ENCODE measurements around the gene ATP5F1D.

The ATP5F1D gene

GRCh38 chr19:1266916-1267476, 25.4 kb downstream of the ATP5F1D start:
- Histone ChIP-seq H3K36me3 (ENCODE audit: insufficient read depth, low read length) (peaks cover 15% of the 10 kb centered on the region), H3K9ac (ENCODE audit: low read length) (peak overlapping the region; percentile 27), H3K4me1 (ENCODE audit: insufficient read depth, low read length) (peaks cover 50% of the 10 kb centered on the region), H3K4me3 (ENCODE audit: low read depth in 1 of 2, low read length in 2 of 2) (peak overlapping the region; percentile 41 to 70), H3K27me3 (ENCODE audit: control insufficient read depth in 1 of 2, insufficient read depth in 2 of 2, low read length in 2 of 2) (no peaks in the 10 kb centered on the region), H3K27ac (ENCODE audit: low read depth, low read length) (peak overlapping the region; percentile 93), H3K9me3 (ENCODE audit: low read length) (no peaks in the 10 kb centered on the region)

- peaks cover 50% of the 10 kb centered on the region for H3K4me1 ChIP-seq (ENCODE audit: insufficient read depth, low read length)
These were observed 26.1 kb downstream of the ATP5F1D start for GRCh38 chr19:1267477-1268225.

GRCh38 chr19:1268226-1269064, 26.9 kb downstream of the ATP5F1D start:
- Histone ChIP-seq H3K9me3 (ENCODE audit: low read length) (no peaks in the 10 kb centered on the region), H3K4me3 (ENCODE audit: low read depth in 1 of 2, low read length in 2 of 2) (peak overlapping the region in 1 of 2 donors; percentile 39), H3K9ac (ENCODE audit: low read length) (peak overlapping the region; percentile 79), H3K27me3 (ENCODE audit: control insufficient read depth in 1 of 2, insufficient read depth in 2 of 2, low read length in 2 of 2) (no peaks in the 10 kb centered on the region), H3K4me1 (ENCODE audit: insufficient read depth, low read length) (peaks cover 56% of the 10 kb centered on the region), H3K27ac (ENCODE audit: low read depth, low read length) (peak overlapping the region; percentile 98), H3K36me3 (ENCODE audit: insufficient read depth, low read length) (peaks cover 30% of the 10 kb centered on the region)

More at GRCh38 chr19:1267477-1268225, 26.1 kb downstream of the ATP5F1D start:
- Histone ChIP-seq H3K4me3 (ENCODE audit: low read depth in 1 of 2, low read length in 2 of 2) (peak overlapping the region in 1 of 2 donors; percentile 41), H3K9me3 (ENCODE audit: low read length) (no peaks in the 10 kb centered on the region), H3K36me3 (ENCODE audit: insufficient read depth, low read length) (peaks cover 22% of the 10 kb centered on the region), H3K27me3 (ENCODE audit: control insufficient read depth in 1 of 2, insufficient read depth in 2 of 2, low read length in 2 of 2) (no peaks in the 10 kb centered on the region), H3K9ac (ENCODE audit: low read length) (peak overlapping the region; percentile 79), H3K27ac (ENCODE audit: low read depth, low read length) (peak overlapping the region; percentile 98)

- Histone ChIP-seq H3K9ac (ENCODE audit: low read length) (peak within 1 kb of the TSS; percentile 91), H3K4me3 (ENCODE audit: low read depth in 1 of 2, low read length in 2 of 2) (peak within 1 kb of the TSS; percentile 76 to 83), H3K9me3 (ENCODE audit: low read length) (no peaks in the 10 kb centered on the region), H3K27me3 (ENCODE audit: control insufficient read depth in 1 of 2, insufficient read depth in 2 of 2, low read length in 2 of 2) (no peaks in the 10 kb centered on the region), H3K36me3 (ENCODE audit: insufficient read depth, low read length) (peaks cover 36% of the 10 kb centered on the region), H3K4me1 (ENCODE audit: insufficient read depth, low read length) (peaks cover 63% of the 10 kb centered on the region), H3K27ac (ENCODE audit: low read depth, low read length) (peak within 1 kb of the TSS; percentile 98)
These were observed 27.5 kb downstream of the ATP5F1D start, which contains the start of gene CIRBP for GRCh38 chr19:1269065-1269477. TSS of gene CIRBP (plus strand) at chr19:1269332. CDS start at chr19:1270934, 1,602 bp downstream.

- H3K4me3 ChIP-seq (ENCODE audit: low read depth in 1 of 2, low read length in 2 of 2), result peak overlapping the region; percentile 76 to 83
- no peaks in the 10 kb centered on the region for H3K9me3 ChIP-seq (ENCODE audit: low read length)
- H3K27me3 ChIP-seq (ENCODE audit: control insufficient read depth in 1 of 2, insufficient read depth in 2 of 2, low read length in 2 of 2), result no peaks in the 10 kb centered on the region
- H3K36me3 ChIP-seq (ENCODE audit: insufficient read depth, low read length), result peaks cover 42% of the 10 kb centered on the region
- H3K4me1 ChIP-seq (ENCODE audit: insufficient read depth, low read length), result peaks cover 68% of the 10 kb centered on the region
- peak overlapping the region; percentile 91 for H3K9ac ChIP-seq (ENCODE audit: low read length)
- peak overlapping the region; percentile 98 for H3K27ac ChIP-seq (ENCODE audit: low read depth, low read length)
These were observed 28.1 kb downstream of the ATP5F1D start for GRCh38 chr19:1269478-1270212.

- Histone ChIP-seq H3K27me3 (ENCODE audit: control insufficient read depth in 1 of 2, insufficient read depth in 2 of 2, low read length in 2 of 2) (no peaks in the 10 kb centered on the region), H3K4me3 (ENCODE audit: low read depth in 1 of 2, low read length in 2 of 2) (peak overlapping the region; percentile 76 to 83), H3K9ac (ENCODE audit: low read length) (peak overlapping the region; percentile 91), H3K27ac (ENCODE audit: low read depth, low read length) (peak overlapping the region; percentile 98), H3K4me1 (ENCODE audit: insufficient read depth, low read length) (peaks cover 72% of the 10 kb centered on the region), H3K36me3 (ENCODE audit: insufficient read depth, low read length) (peaks cover 45% of the 10 kb centered on the region), H3K9me3 (ENCODE audit: low read length) (no peaks in the 10 kb centered on the region)
These were observed 28.8 kb downstream of the ATP5F1D start for GRCh38 chr19:1270213-1270853.

GRCh38 chr19:1270854-1271527, 29.4 kb downstream of the ATP5F1D start:
- Histone ChIP-seq H3K27ac (ENCODE audit: low read depth, low read length) (peak overlapping the region; percentile 98), H3K4me1 (ENCODE audit: insufficient read depth, low read length) (peaks cover 69% of the 10 kb centered on the region), H3K9ac (ENCODE audit: low read length) (peak overlapping the region; percentile 91), H3K27me3 (ENCODE audit: control insufficient read depth in 1 of 2, insufficient read depth in 2 of 2, low read length in 2 of 2) (no peaks in the 10 kb centered on the region), H3K9me3 (ENCODE audit: low read length) (no peaks in the 10 kb centered on the region), H3K4me3 (ENCODE audit: low read depth in 1 of 2, low read length in 2 of 2) (peak overlapping the region; percentile 76 to 83), H3K36me3 (ENCODE audit: insufficient read depth, low read length) (peaks cover 45% of the 10 kb centered on the region)

GRCh38 chr19:1271528-1272422, 30.2 kb downstream of the ATP5F1D start:
- H3K9ac ChIP-seq (ENCODE audit: low read length), result peak overlapping the region; percentile 91
- no peaks in the 10 kb centered on the region for H3K9me3 ChIP-seq (ENCODE audit: low read length)
- peaks cover 45% of the 10 kb centered on the region for H3K36me3 ChIP-seq (ENCODE audit: insufficient read depth, low read length)
- H3K4me3 ChIP-seq (ENCODE audit: low read depth in 1 of 2, low read length in 2 of 2), result peak overlapping the region; percentile 21 to 83
- peaks cover 73% of the 10 kb centered on the region for H3K4me1 ChIP-seq (ENCODE audit: insufficient read depth, low read length)
- no peaks in the 10 kb centered on the region for H3K27me3 ChIP-seq (ENCODE audit: control insufficient read depth in 1 of 2, insufficient read depth in 2 of 2, low read length in 2 of 2)
- H3K27ac ChIP-seq (ENCODE audit: low read depth, low read length), result peak overlapping the region; percentile 98

GRCh38 chr19:1272423-1273262, 31.1 kb downstream of the ATP5F1D start:
- peaks cover 67% of the 10 kb centered on the region for H3K4me1 ChIP-seq (ENCODE audit: insufficient read depth, low read length)
- peak overlapping the region; percentile 91 for H3K9ac ChIP-seq (ENCODE audit: low read length)
- peaks cover 45% of the 10 kb centered on the region for H3K36me3 ChIP-seq (ENCODE audit: insufficient read depth, low read length)
- H3K4me3 ChIP-seq (ENCODE audit: low read depth in 1 of 2, low read length in 2 of 2), result peak overlapping the region; percentile 2 to 83
- no peaks in the 10 kb centered on the region for H3K27me3 ChIP-seq (ENCODE audit: control insufficient read depth in 1 of 2, insufficient read depth in 2 of 2, low read length in 2 of 2)
- H3K27ac ChIP-seq (ENCODE audit: low read depth, low read length), result peak overlapping the region; percentile 98
- no peaks in the 10 kb centered on the region for H3K9me3 ChIP-seq (ENCODE audit: low read length)
